Karpas-422 (cell line): ENCODE measurements around the gene PCDHGC4. TPM values are rescaled to one million over a fixed set of nuclear protein-coding genes. Genes with fewer than 3 reads are reported as not detected.
A peak's percentile ranks its signal among the peaks of the same experiment; 100 is the strongest.

Source experiments
- DNase-seq: peaks from one replicate; pipeline ENCODE4 v3.0.0-alpha.2; 2015
- H2AFZ ChIP-seq: fragments of 200-600 bp; sonication (generic); 2 replicates; pipeline ENCODE4 v1.6.1; 2014; ENCODE audit warnings: antibody characterized with exemption, low read length, mixed read lengths
- H3K27ac ChIP-seq: fragments of 200-600 bp; sonication (generic); 2 replicates; pipeline ENCODE4 v1.5.1; 2014; ENCODE audit warnings: mild to moderate bottlenecking, low read length, moderate library complexity
- H3K27me3 ChIP-seq: fragments of 200-600 bp; sonication (generic); 2 replicates; pipeline ENCODE4 v1.6.1; 2014; ENCODE audit warnings: low read length, mixed read lengths
- H3K36me3 ChIP-seq: fragments of 200-600 bp; sonication (generic); 2 replicates; pipeline ENCODE4 v1.6.1; 2014; ENCODE audit warnings: low read length, mixed read lengths; ENCODE audit not compliant: insufficient read depth
- H3K4me1 ChIP-seq: fragments of 200-600 bp; sonication (generic); 2 replicates; pipeline ENCODE4 v1.6.1; 2014; ENCODE audit warnings: mild to moderate bottlenecking, low read length, mixed read lengths
- H3K4me2 ChIP-seq: fragments of 200-600 bp; sonication (generic); 2 replicates; pipeline ENCODE4 v1.6.1; 2014; ENCODE audit warnings: low read length, low read depth, mild to moderate bottlenecking; ENCODE audit not compliant: poor library complexity, severe bottlenecking
- H3K4me3 ChIP-seq: fragments of 200-600 bp; sonication (generic); 2 replicates; pipeline ENCODE4 v1.5.1; 2014; ENCODE audit warnings: mild to moderate bottlenecking, antibody characterized with exemption, low read length, mixed read lengths
- H3K79me2 ChIP-seq: fragments of 200-600 bp; sonication (generic); 2 replicates; pipeline ENCODE4 v1.6.1; 2014; ENCODE audit warnings: mild to moderate bottlenecking, low read length, mixed read lengths
- H3K9ac ChIP-seq: fragments of 200-600 bp; sonication (generic); 2 replicates; pipeline ENCODE4 v1.6.0; 2014; ENCODE audit warnings: low read length
- H3K9me2 ChIP-seq: fragments of 200-600 bp; sonication (generic), shearing (Covaris generic); replicated peaks from 2 replicates; pipeline ENCODE4 v1.6.0; 2014; ENCODE audit warnings: mild to moderate bottlenecking, low read length, moderate library complexity; ENCODE audit not compliant: insufficient read depth
- H3K9me3 ChIP-seq: fragments of 300-700, 200-600 bp; sonication (generic); 2 replicates; pipeline ENCODE4 v1.6.1; 2014; ENCODE audit warnings: low read length, mixed read lengths
- H4K20me1 ChIP-seq: fragments of 200-600 bp; sonication (generic); 2 replicates; pipeline ENCODE4 v1.6.1; 2014; ENCODE audit warnings: mild to moderate bottlenecking, antibody characterized with exemption, low read length, low read depth; ENCODE audit not compliant: insufficient read depth
- total RNA-seq: library from RNA; depleted of rRNA; stranded (reverse); fragments of >200 nt; shearing (Covaris generic); gene quantifications from 2 replicates; pipeline ENCODE4 v1.2.3, GENCODE V29; 2014; ENCODE audit warnings: low replicate concordance; rRNA removed

PCDHGC4 gene
- total RNA-seq = 7.0 and 11.8 TPM in 2 replicates

- Histone ChIP-seq H3K27ac (peak within 1 kb of the TSS; percentile 34; the same call in 1 of the 2 replicates), H3K4me3 (no peak within 1 kb of the TSS), H3K36me3 (peaks cover 27% of the 10 kb centered on the region), H3K4me1 (peaks cover 37% of the 10 kb centered on the region), H2AFZ (no peak within 1 kb of the TSS), H4K20me1 (peaks cover 10% of the 10 kb centered on the region), H3K4me2 (no peak within 1 kb of the TSS), H3K27me3 (no peaks in the 10 kb centered on the region), H3K79me2 (peaks cover 100% of the 10 kb centered on the region), H3K9me2 (no peaks in the 10 kb centered on the region), H3K9me3 (no peaks in the 10 kb centered on the region), H3K9ac (no peak within 1 kb of the TSS)
- no peak for DNase-seq
These were observed at the start of gene PCDHGC4 for GRCh38 chr5:141484641-141485311. PCDHGC4 (plus strand) TSS chr5:141485030; CDS start chr5:141485174, 144 bp downstream.

GRCh38 chr5:141437221-141437620 lies 47.6 kb upstream of the PCDHGC4 start:
- Histone ChIP-seq H4K20me1 (no peaks in the 10 kb centered on the region), H3K36me3 (peaks cover 10% of the 10 kb centered on the region), H3K4me2 (no peak overlapping the region), H3K27ac (no peak overlapping the region), H3K4me3 (no peak overlapping the region), H3K4me1 (peaks cover 8% of the 10 kb centered on the region), H3K9me3 (no peaks in the 10 kb centered on the region), H3K9ac (no peak overlapping the region), H3K9me2 (no peaks in the 10 kb centered on the region), H3K27me3 (no peaks in the 10 kb centered on the region), H3K79me2 (peaks cover 15% of the 10 kb centered on the region; the same call in 1 of the 2 replicates), H2AFZ (no peak overlapping the region)
- DNase-seq = no peak

GRCh38 chr5:141439411-141440141 lies 45.3 kb upstream of the PCDHGC4 start:
- DNase-seq = no peak
- Histone ChIP-seq H3K4me1 (peaks cover 23% of the 10 kb centered on the region), H3K9ac (no peak overlapping the region), H3K27ac (no peak overlapping the region), H3K36me3 (peaks cover 10% of the 10 kb centered on the region), H3K9me3 (no peaks in the 10 kb centered on the region), H2AFZ (no peak overlapping the region), H3K4me2 (no peak overlapping the region), H3K9me2 (no peaks in the 10 kb centered on the region), H3K27me3 (no peaks in the 10 kb centered on the region), H3K4me3 (no peak overlapping the region), H3K79me2 (peaks cover 26% of the 10 kb centered on the region), H4K20me1 (no peaks in the 10 kb centered on the region)

DNA sequence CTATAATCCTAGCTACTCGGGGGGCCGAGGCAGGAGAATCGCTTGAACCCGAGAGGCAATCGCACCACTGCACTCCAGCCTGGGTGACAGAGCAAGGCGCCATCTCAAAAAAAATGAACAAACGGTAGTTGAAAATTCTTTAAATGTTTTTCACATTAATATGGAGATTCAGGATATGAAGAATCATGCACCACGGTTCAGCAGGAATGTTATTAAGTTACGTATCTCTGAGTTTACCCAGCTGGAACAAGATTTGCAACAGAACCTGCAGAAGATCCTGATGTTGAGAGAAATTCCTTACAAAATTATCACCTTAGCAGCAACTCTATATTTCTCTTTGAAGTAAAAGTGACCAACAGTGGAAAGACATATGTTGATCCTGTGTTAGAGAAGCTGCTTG lies 44.5 kb upstream of the PCDHGC4 start:
- H3K36me3 ChIP-seq = peaks cover 10% of the 10 kb centered on the region
- H3K9me3 ChIP-seq = no peaks in the 10 kb centered on the region
- no peak overlapping the region for H3K9ac ChIP-seq
- H3K9me2 ChIP-seq = no peaks in the 10 kb centered on the region
- no peaks in the 10 kb centered on the region for H4K20me1 ChIP-seq
- no peak overlapping the region for H2AFZ ChIP-seq
- no peak overlapping the region for H3K27ac ChIP-seq
- no peak overlapping the region for H3K4me2 ChIP-seq
- H3K4me1 ChIP-seq = peaks cover 23% of the 10 kb centered on the region
- no peak for DNase-seq
- no peaks in the 10 kb centered on the region for H3K27me3 ChIP-seq
- peaks cover 31% of the 10 kb centered on the region for H3K79me2 ChIP-seq
- no peak overlapping the region for H3K4me3 ChIP-seq

GRCh38 chr5:141441571-141442170 lies 43.2 kb upstream of the PCDHGC4 start:
- peak overlapping the region; percentile 49 for H3K4me2 ChIP-seq
- H3K27ac ChIP-seq = peak overlapping the region; percentile 89; the same call in 1 of the 2 replicates
- peaks cover 6% of the 10 kb centered on the region for H3K36me3 ChIP-seq
- H3K4me1 ChIP-seq = peaks cover 23% of the 10 kb centered on the region
- H4K20me1 ChIP-seq = no peaks in the 10 kb centered on the region
- no peaks in the 10 kb centered on the region for H3K9me2 ChIP-seq
- no peak for DNase-seq
- H3K27me3 ChIP-seq = no peaks in the 10 kb centered on the region
- no peak overlapping the region for H3K9ac ChIP-seq
- H3K9me3 ChIP-seq = no peaks in the 10 kb centered on the region
- no peak overlapping the region for H2AFZ ChIP-seq
- peaks cover 32% of the 10 kb centered on the region for H3K79me2 ChIP-seq
- no peak overlapping the region for H3K4me3 ChIP-seq

- H3K27me3 ChIP-seq = no peaks in the 10 kb centered on the region
- H3K9me3 ChIP-seq = no peaks in the 10 kb centered on the region
- H4K20me1 ChIP-seq = no peaks in the 10 kb centered on the region
- no peak overlapping the region for H3K4me2 ChIP-seq
- H2AFZ ChIP-seq = no peak overlapping the region
- H3K36me3 ChIP-seq = no peaks in the 10 kb centered on the region
- no peaks in the 10 kb centered on the region for H3K4me1 ChIP-seq
- no peak overlapping the region for H3K4me3 ChIP-seq
- no peaks in the 10 kb centered on the region for H3K9me2 ChIP-seq
- H3K79me2 ChIP-seq = peaks cover 35% of the 10 kb centered on the region
- no peak for DNase-seq
- H3K27ac ChIP-seq = no peak overlapping the region
- no peak overlapping the region for H3K9ac ChIP-seq
These were observed 19.5 kb upstream of the PCDHGC4 start for GRCh38 chr5:141465351-141465750.

DNA sequence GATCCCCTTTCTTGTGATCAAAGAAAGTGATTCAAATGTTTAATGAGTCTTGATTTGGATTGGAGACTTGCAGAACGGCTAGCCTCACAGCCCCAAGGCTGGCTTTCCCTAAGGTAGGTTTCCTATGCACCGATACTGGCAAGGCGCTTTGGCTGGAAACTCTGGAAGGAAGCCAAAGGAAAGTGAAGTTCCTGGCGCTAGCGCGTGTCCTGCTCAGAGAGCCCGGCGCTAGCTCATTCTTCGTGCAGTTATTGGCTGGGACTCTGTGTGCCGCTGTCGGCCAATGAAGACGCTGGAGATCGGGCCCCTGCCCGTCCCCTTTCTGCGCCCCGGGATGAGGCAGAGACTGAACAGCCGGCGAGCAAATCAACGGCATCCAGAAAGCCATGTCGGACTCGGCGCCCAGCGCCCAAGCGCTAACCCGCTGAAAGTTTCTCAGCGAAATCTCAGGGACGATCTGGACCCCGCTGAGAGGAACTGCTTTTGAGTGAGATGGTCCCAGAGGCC lies 9.2 kb upstream of the PCDHGC4 start, which contains the start of gene PCDHGC3:
Gene PCDHGC3, plus strand, starts transcription at position 342 of the 507 bp plus-strand sequence. Its CDS starts 151 bp downstream, at position 493.
- no peaks in the 10 kb centered on the region for H3K9me3 ChIP-seq
- H3K36me3 ChIP-seq = 0 out of 2 replicates have a peak, but pooled peaks cover 9% of the 10 kb centered on the region
- H3K9ac ChIP-seq = peak within 1 kb of the TSS; percentile 97
- H3K4me1 ChIP-seq = peaks cover 71% of the 10 kb centered on the region
- H3K9me2 ChIP-seq = no peaks in the 10 kb centered on the region
- peaks cover 51% of the 10 kb centered on the region for H3K79me2 ChIP-seq
- peak within 1 kb of the TSS; percentile 78 for H3K4me2 ChIP-seq
- peak; percentile 95 for DNase-seq
- H2AFZ ChIP-seq = 0 out of 2 replicates have a peak within 1 kb of the TSS, but pooled peaks have one; percentile 13
- H4K20me1 ChIP-seq = no peaks in the 10 kb centered on the region
- H3K27ac ChIP-seq = peak within 1 kb of the TSS; percentile 87
- H3K4me3 ChIP-seq = peak within 1 kb of the TSS; percentile 87
- H3K27me3 ChIP-seq = no peaks in the 10 kb centered on the region
